Endothelial cell of umbilical vein (primary cell): ENCODE measurements around the gene CERCAM. TPM values are rescaled to one million over a fixed set of nuclear protein-coding genes. Genes with fewer than 3 reads are reported as not detected.

Experiments used
- BruUV-seq: library from RNA; stranded (reverse); fragments of 400-500 nt; replicated peaks from 2 replicates; lab custom pipeline; 2021; lab: Mats Ljungman, UMichigan
- CTCF ChIA-PET: fragments of 300-600, 350-600 bp; sonication (Branson Sonifier 250); formaldehyde crosslinking; loops from one replicate; lab custom pipeline; 2021; ENCODE audit warnings: antibody characterized with exemption, inconsistent platforms; lab: Charles Lee
- POLR2A ChIA-PET: fragments of 300-600, 350-600 bp; sonication (Branson Sonifier 250); formaldehyde crosslinking; loops from one replicate; lab custom pipeline; 2021; ENCODE audit warnings: antibody characterized with exemption, inconsistent platforms; lab: Charles Lee
- DNase-seq: peaks from one replicate; pipeline ENCODE4 v3.0.0-alpha.2; 2011; ENCODE audit warnings: low read depth, low spot score
- FAIRE-seq: peaks from 2 replicates; lab custom pipeline; 2011; peaks lifted over from hg19 to GRCh38; lab: Jason Lieb, UNC
- H2AFZ ChIP-seq: 2 replicates; pipeline ENCODE4 v1.6.0; 2012; ENCODE audit warnings: low read depth, low read length, control low read depth, inconsistent platforms
- H3K27ac ChIP-seq: 2 replicates; pipeline ENCODE4 v1.5.1; 2011; ENCODE audit warnings: low read depth, mild to moderate bottlenecking, control low read depth, low read length, moderate library complexity; ENCODE audit not compliant: insufficient read depth
- H3K27me3 ChIP-seq, 2 experiments: 2 replicates each; pipeline versions ENCODE4 v1.6.0 to v1.6.1; 2011; ENCODE audit warnings: low read length in 2 of 2, mixed read lengths in 1 of 2; ENCODE audit not compliant: control insufficient read depth in 2 of 2, insufficient read depth in 2 of 2
- H3K36me3 ChIP-seq, 2 experiments: 2 replicates in 1 of 2; 3 replicates in 1 of 2; pipeline ENCODE4 v1.5.1; 2011; ENCODE audit warnings: low read length in 2 of 2, mild to moderate bottlenecking in 1 of 2, moderate library complexity in 1 of 2; ENCODE audit not compliant: control insufficient read depth in 2 of 2, insufficient read depth in 2 of 2; ENCODE audit errors: extremely low read depth in 1 of 2
- H3K4me1 ChIP-seq: 3 replicates; pipeline ENCODE4 v1.5.1; 2011; ENCODE audit warnings: mild to moderate bottlenecking, low read length; ENCODE audit not compliant: control insufficient read depth, insufficient read depth; ENCODE audit errors: extremely low read depth
- H3K4me2 ChIP-seq: 2 replicates; pipeline ENCODE4 v1.6.1; 2011; ENCODE audit warnings: low read length, control low read depth, mixed read lengths; ENCODE audit not compliant: insufficient read depth
- H3K4me3 ChIP-seq, 3 experiments: fragments of 200-600 bp in 1 of 3; sonication (generic), shearing (Covaris generic) in 1 of 3; replicated peaks in 1 of 3; 2 replicates each; pipeline ENCODE4 v1.5.1; 2011 to 2016; ENCODE audit warnings: control low read depth in 3 of 3, low read length in 3 of 3, mild to moderate bottlenecking in 2 of 3, inconsistent platforms in 1 of 3, low read depth in 1 of 3, moderate library complexity in 1 of 3; ENCODE audit not compliant: insufficient read depth in 1 of 3
- H3K79me2 ChIP-seq: 2 replicates; pipeline ENCODE4 v1.6.0; 2012; ENCODE audit warnings: low read length, inconsistent platforms; ENCODE audit not compliant: control insufficient read depth, insufficient read depth
- H3K9ac ChIP-seq: replicated peaks from 2 replicates; pipeline ENCODE3; 2011; ENCODE audit warnings: low read length, control low read depth; ENCODE audit not compliant: insufficient read depth; ENCODE audit errors: extremely low read depth
- H3K9me1 ChIP-seq: replicated peaks from 3 replicates; pipeline ENCODE4 v1.6.0; 2011; ENCODE audit warnings: mild to moderate bottlenecking, low read length; ENCODE audit not compliant: control insufficient read depth, insufficient read depth; ENCODE audit errors: extremely low read depth
- H3K9me3 ChIP-seq: replicated peaks from 2 replicates; pipeline ENCODE4 v1.5.1; 2012; ENCODE audit warnings: low read length, inconsistent platforms; ENCODE audit not compliant: control insufficient read depth, insufficient read depth
- H4K20me1 ChIP-seq: replicated peaks from 2 replicates; pipeline ENCODE3; 2011; ENCODE audit warnings: mild to moderate bottlenecking, low read length; ENCODE audit not compliant: control insufficient read depth, insufficient read depth; ENCODE audit errors: extremely low read depth
- FOS ChIP-seq: IDR thresholded peaks from 2 replicates; pipeline ENCODE4 v1.6.1; 2011; ENCODE audit warnings: mild to moderate bottlenecking, low read length, moderate library complexity, borderline replicate concordance; ENCODE audit not compliant: insufficient read depth
- POLR2A ChIP-seq: IDR thresholded peaks from 2 replicates; pipeline ENCODE4 v1.6.1; 2012; ENCODE audit warnings: low read depth, mild to moderate bottlenecking, control low read depth, low read length
- POLR2AphosphoS5 ChIP-seq: IDR thresholded peaks from 2 replicates; pipeline ENCODE4 v1.6.1; 2012; ENCODE audit warnings: low read depth, mild to moderate bottlenecking, control low read depth, low read length, moderate library complexity; ENCODE audit not compliant: insufficient read depth
- dilution Hi-C: fragments of 300-500 bp; cut with MboI; formaldehyde crosslinking; loops from one replicate; pipeline ENCODE4 v1.15.0; 2019; ENCODE audit warnings: low sequenced_read_pairs; ENCODE audit not compliant: extremely low pct_ligation_motif_present
- intact Hi-C: fragments of 100-400 bp; cut with micrococcal nuclease; formaldehyde crosslinking; loops from one replicate; pipeline ENCODE4 v1.10.0; 2022
- polyA plus RNA-seq, 4 experiments: library from polyadenylated mRNA; depleted of rRNA in 3 of 4; stranded (reverse) in 3 of 4; unstranded in 1 of 4; fragments of >200 nt; gene quantifications; 2 replicates each; pipeline versions ENCODE4 v1.2.1 to v1.2.3, GENCODE V29; 2011 to 2012; ENCODE audit warnings: missing spikeins in 1 of 4
- total RNA-seq: library from RNA; stranded (reverse); gene quantifications from 2 replicates; pipeline ENCODE4 v1.2.3, GENCODE V29; 2021
- TF ChIP-seq, protein P1 (sequence below), 2 donors: IDR thresholded peaks; 1 replicate in 1 of 2; 2 replicates in 1 of 2; pipeline ENCODE4 v1.5.1; 2011; ENCODE audit warnings: low read length in 2 of 2, mild to moderate bottlenecking in 2 of 2, moderate library complexity in 2 of 2, control low read depth in 1 of 2, inconsistent platforms in 1 of 2, low read depth in 1 of 2; ENCODE audit not compliant: insufficient read depth in 1 of 2; ENCODE audit errors: extremely low read depth in 1 of 2

The CERCAM gene
- total and polyA plus RNA-seq, 2 donors (not counting 3 experiments of a cell fraction or from before 2014, with no cell fraction given) = 47.9 to 77.8 TPM

DNA sequence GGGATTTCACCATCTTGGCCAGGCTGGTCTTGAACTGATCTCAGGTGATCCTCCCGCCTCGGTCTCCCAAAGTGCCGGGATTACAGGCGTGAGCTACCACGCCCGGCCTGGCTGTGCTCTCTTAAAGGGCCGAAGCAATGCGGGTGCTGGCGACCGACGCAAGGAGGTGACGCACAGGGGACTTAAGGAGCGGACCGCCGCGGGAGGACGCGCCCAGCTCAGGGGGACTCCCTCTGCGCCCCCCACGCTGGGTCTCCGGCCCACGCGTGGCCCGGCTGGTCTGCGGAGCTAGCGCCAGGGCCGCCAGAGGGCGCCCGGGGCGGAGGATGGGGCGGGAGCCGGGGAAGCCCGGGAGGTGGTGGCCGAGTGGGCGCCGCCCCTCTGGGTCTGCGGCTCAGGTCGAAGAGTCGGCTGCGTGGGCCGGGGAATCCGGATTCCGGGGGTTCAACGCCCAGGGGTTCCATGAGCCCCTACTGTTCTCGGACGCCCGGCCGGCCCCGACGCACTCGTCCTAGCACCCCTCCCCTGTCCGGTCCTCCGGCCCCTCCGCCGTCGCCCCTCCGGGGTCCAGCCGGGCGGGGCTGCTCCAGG, 502 bp upstream of the CERCAM start:
- DNase-seq = peak; percentile 63
- no peak for FAIRE-seq
- no peaks in the 10 kb centered on the region for H3K9me3 ChIP-seq
- peaks cover 13% of the 10 kb centered on the region for H3K4me1 ChIP-seq
- no TSS peak for BruUV-seq
- TF ChIP-seq, protein P1, sequence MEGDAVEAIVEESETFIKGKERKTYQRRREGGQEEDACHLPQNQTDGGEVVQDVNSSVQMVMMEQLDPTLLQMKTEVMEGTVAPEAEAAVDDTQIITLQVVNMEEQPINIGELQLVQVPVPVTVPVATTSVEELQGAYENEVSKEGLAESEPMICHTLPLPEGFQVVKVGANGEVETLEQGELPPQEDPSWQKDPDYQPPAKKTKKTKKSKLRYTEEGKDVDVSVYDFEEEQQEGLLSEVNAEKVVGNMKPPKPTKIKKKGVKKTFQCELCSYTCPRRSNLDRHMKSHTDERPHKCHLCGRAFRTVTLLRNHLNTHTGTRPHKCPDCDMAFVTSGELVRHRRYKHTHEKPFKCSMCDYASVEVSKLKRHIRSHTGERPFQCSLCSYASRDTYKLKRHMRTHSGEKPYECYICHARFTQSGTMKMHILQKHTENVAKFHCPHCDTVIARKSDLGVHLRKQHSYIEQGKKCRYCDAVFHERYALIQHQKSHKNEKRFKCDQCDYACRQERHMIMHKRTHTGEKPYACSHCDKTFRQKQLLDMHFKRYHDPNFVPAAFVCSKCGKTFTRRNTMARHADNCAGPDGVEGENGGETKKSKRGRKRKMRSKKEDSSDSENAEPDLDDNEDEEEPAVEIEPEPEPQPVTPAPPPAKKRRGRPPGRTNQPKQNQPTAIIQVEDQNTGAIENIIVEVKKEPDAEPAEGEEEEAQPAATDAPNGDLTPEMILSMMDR (IDR thresholded peaks at IDR 0.05; ENCODE audit: extremely low read depth in 1 of 2, insufficient read depth in 1 of 2, low read depth in 1 of 2, low read length in 2 of 2) = peak; percentile 85 to 89
- TF ChIP-seq POLR2AphosphoS5 (peak; percentile 54), POLR2A (peak; percentile 28), FOS (no peak)
- no peak overlapping the region for H3K27ac ChIP-seq
- no peaks in the 10 kb centered on the region for H3K79me2 ChIP-seq
- H4K20me1 ChIP-seq = no peaks in the 10 kb centered on the region
- H3K4me2 ChIP-seq = peak overlapping the region; percentile 64
- H2AFZ ChIP-seq = peak overlapping the region; percentile 73
- intact Hi-C loops = loop anchor here (2.0 kb wide), 1 partner anchor 57 kb away; no protein-coding TSS in a partner anchor
- no peaks in the 10 kb centered on the region for H3K36me3 ChIP-seq
- dilution Hi-C loops = no loop called here
- ChIA-PET CTCF (interaction anchor here (0.6 to 4.2 kb wide), 28 partner anchors 9 to 1654 kb away, joined by 3 to 45 read pairs (median 4); partner anchors contain the start of gene URM1), POLR2A (interaction anchor here (1.2 kb wide), 1 partner anchor 22 kb away, joined by 3 read pairs; no protein-coding TSS in a partner anchor)
- H3K27me3 ChIP-seq = peaks cover 6 to 9% of the 10 kb centered on the region in 2 experiments
- H3K9ac ChIP-seq = no peak overlapping the region
- H3K4me3 ChIP-seq = peak overlapping the region; percentile 53 to 65 (median 59)
- H3K9me1 ChIP-seq = no peaks in the 10 kb centered on the region
